ENCODE data around the gene LGSN. TPM values are rescaled to one million over a fixed set of nuclear protein-coding genes. Genes with fewer than 3 reads are reported as not detected.

LGSN gene
- total and polyA plus RNA-seq, 2 donors (not counting 3 experiments of a cell fraction or from before 2014, with no cell fraction given) = not detected

DNA sequence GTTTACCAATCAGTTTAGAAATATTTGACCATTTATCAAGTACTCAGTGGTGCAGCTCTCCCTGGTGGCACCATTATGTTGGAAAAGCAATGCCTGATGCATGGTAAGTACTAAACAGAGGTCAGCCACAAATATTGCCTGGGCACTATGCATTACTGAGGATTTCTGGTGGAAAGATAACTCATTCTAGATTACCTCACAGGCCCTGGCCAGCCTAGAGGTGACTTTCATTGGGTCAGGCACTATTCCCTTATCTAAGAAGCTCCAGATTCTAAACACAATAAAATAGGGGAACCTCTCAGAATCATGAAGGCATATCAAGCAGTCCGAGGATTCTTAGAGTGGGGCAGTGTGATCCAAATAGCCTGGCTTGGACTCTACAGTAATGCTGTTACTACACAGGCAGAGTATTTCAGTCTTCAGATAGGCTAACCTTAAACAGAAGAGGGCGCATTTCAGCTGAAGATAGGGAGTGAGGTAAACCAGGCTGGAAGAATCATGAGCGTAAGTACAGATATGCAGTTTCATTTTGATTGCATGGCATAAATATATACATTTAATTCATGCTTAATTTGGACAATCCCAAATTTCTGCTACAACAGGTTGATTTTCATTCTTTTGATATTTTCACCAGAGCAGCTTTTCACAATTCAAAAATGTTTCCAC is 12.1 kb downstream of the LGSN start:
- DNase-seq (ENCODE audit: low read depth, low spot score) = peak; percentile 53
- dilution Hi-C loops (cut with MboI; ENCODE audit: extremely low pct_ligation_motif_present, low sequenced_read_pairs) (no loop called here), intact Hi-C loops (cut with micrococcal nuclease) (loop anchor here (1.0 to 5.0 kb wide), 3 partner anchors 265 to 495 kb away; partner anchors contain the start of genes LOC128125822 and PTP4A1)
- Histone ChIP-seq H3K9me3 (replicated peaks; ENCODE audit: control insufficient read depth, insufficient read depth, low read length) (no peaks in the 10 kb centered on the region), H2AFZ (ENCODE audit: low read depth, low read length) (no peak overlapping the region), H4K20me1 (replicated peaks; ENCODE audit: control insufficient read depth, extremely low read depth, insufficient read depth, low read length) (no peaks in the 10 kb centered on the region), H3K27ac (ENCODE audit: insufficient read depth, low read depth, low read length) (no peak overlapping the region), H3K9me1 (replicated peaks; ENCODE audit: control insufficient read depth, extremely low read depth, insufficient read depth, low read length) (no peaks in the 10 kb centered on the region), H3K4me1 (ENCODE audit: control insufficient read depth, extremely low read depth, insufficient read depth, low read length) (no peaks in the 10 kb centered on the region), H3K9ac (replicated peaks; ENCODE audit: extremely low read depth, insufficient read depth, low read length) (no peak overlapping the region), H3K27me3 (ENCODE audit: control insufficient read depth in 2 of 2, insufficient read depth in 2 of 2, low read length in 2 of 2) (no peaks in the 10 kb centered on the region), H3K36me3 (ENCODE audit: control insufficient read depth in 2 of 2, extremely low read depth in 1 of 2, insufficient read depth in 2 of 2, low read length in 2 of 2) (no peaks in the 10 kb centered on the region), H3K4me2 (ENCODE audit: insufficient read depth, low read length) (peak overlapping the region; percentile 50), H3K79me2 (ENCODE audit: control insufficient read depth, insufficient read depth, low read length) (no peaks in the 10 kb centered on the region), H3K4me3 (replicated peaks in 1 of 3; ENCODE audit: insufficient read depth in 1 of 3, low read depth in 1 of 3, low read length in 3 of 3) (peak overlapping the region in 1 of 3 experiments; percentile 11)
- ChIA-PET CTCF (interaction anchor here (0.7 to 3.7 kb wide), 8 partner anchors 10 to 495 kb away, joined by 3 to 53 read pairs (median 4); partner anchors contain the start of gene LGSN), POLR2A (no interaction called here)
- no TSS peak for BruUV-seq (replicated peaks)
- no peak for FAIRE-seq
- TF ChIP-seq MYC (IDR thresholded peaks at IDR 0.05; ENCODE audit: low read depth, low read length) (no peak), POLR2AphosphoS5 (IDR thresholded peaks at IDR 0.05; ENCODE audit: insufficient read depth, low read depth, low read length) (no peak), GATA2 (IDR thresholded peaks at IDR 0.05; ENCODE audit: insufficient read depth, insufficient read length, low read depth, low read length) (no peak)
- TF ChIP-seq, protein P1, sequence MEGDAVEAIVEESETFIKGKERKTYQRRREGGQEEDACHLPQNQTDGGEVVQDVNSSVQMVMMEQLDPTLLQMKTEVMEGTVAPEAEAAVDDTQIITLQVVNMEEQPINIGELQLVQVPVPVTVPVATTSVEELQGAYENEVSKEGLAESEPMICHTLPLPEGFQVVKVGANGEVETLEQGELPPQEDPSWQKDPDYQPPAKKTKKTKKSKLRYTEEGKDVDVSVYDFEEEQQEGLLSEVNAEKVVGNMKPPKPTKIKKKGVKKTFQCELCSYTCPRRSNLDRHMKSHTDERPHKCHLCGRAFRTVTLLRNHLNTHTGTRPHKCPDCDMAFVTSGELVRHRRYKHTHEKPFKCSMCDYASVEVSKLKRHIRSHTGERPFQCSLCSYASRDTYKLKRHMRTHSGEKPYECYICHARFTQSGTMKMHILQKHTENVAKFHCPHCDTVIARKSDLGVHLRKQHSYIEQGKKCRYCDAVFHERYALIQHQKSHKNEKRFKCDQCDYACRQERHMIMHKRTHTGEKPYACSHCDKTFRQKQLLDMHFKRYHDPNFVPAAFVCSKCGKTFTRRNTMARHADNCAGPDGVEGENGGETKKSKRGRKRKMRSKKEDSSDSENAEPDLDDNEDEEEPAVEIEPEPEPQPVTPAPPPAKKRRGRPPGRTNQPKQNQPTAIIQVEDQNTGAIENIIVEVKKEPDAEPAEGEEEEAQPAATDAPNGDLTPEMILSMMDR (IDR thresholded peaks at IDR 0.05; ENCODE audit: extremely low read depth in 1 of 2, insufficient read depth in 1 of 2, low read depth in 1 of 2, low read length in 2 of 2) = peak; percentile 32 to 40
